Parathyroid adenoma (tissue), 2 donors: ENCODE results near the gene SLC41A3.
"Not testable (repeated sequence)": the region's sequence is repeated elsewhere in the genome, so short reads cannot be mapped to it uniquely, and the experiment has no call there.

Source experiments
- H2AFZ ChIP-seq: fragments of 300-600 bp; sonication (generic); one replicate; pipeline ENCODE4 v1.7.0; 2017; ENCODE audit warnings: antibody characterized with exemption, mild to moderate bottlenecking
- H3K27ac ChIP-seq: fragments of 300-600 bp; sonication (generic); one replicate; pipeline ENCODE4 v1.7.0; 2017
- H3K27me3 ChIP-seq: fragments of 300-600 bp; sonication (generic); one replicate; pipeline ENCODE4 v1.7.0; 2017; ENCODE audit warnings: low read length; ENCODE audit not compliant: control insufficient read depth, insufficient read depth
- H3K36me3 ChIP-seq: fragments of 300-600 bp; sonication (generic); one replicate; pipeline ENCODE4 v1.7.0; 2017; ENCODE audit warnings: low read length; ENCODE audit not compliant: control insufficient read depth, insufficient read depth
- H3K4me1 ChIP-seq: fragments of 300-600 bp; sonication (generic); one replicate; pipeline ENCODE4 v1.7.0; 2017; ENCODE audit warnings: control low read depth
- H3K4me2 ChIP-seq: fragments of 300-600 bp; sonication (generic); one replicate; pipeline ENCODE4 v1.7.0; 2017; ENCODE audit warnings: low read length
- H3K4me3 ChIP-seq: fragments of 300-600 bp; sonication (generic); one replicate; pipeline ENCODE4 v1.7.0; 2017; ENCODE audit warnings: low read depth, low read length
- H3K79me2 ChIP-seq: fragments of 300-600 bp; sonication (generic); one replicate; pipeline ENCODE4 v1.7.0; 2017; ENCODE audit warnings: control low read depth
- H3K9ac ChIP-seq: fragments of 300-600 bp; sonication (generic); one replicate; pipeline ENCODE4 v1.7.0; 2017; ENCODE audit warnings: mild to moderate bottlenecking
- H3K9me3 ChIP-seq: fragments of 300-600 bp; sonication (generic); one replicate; pipeline ENCODE4 v1.7.0; 2017; ENCODE audit warnings: low read length; ENCODE audit not compliant: control insufficient read depth
- TF ChIP-seq, protein P1 (sequence below): fragments of 300-600 bp; sonication (generic); IDR thresholded peaks from one replicate; pipeline ENCODE4 v1.7.0; 2017; ENCODE audit warnings: antibody characterized with exemption, mild to moderate bottlenecking
- donor health status: primary hyperparathyroidism.

Gene SLC41A3

GRCh38 chr3:126101521-126101982 is 17.6 kb upstream of the SLC41A3 start:
- H3K4me1 ChIP-seq: no peaks in the 10 kb centered on the region
- H3K36me3 ChIP-seq: no peaks in the 10 kb centered on the region
- no peak overlapping the region for H3K4me2 ChIP-seq
- H2AFZ ChIP-seq: no peak overlapping the region
- H3K27ac ChIP-seq: no peak overlapping the region
- no peaks in the 10 kb centered on the region for H3K9me3 ChIP-seq
- H3K79me2 ChIP-seq: no peaks in the 10 kb centered on the region
- H3K9ac ChIP-seq: no peak overlapping the region
- no peak overlapping the region for H3K4me3 ChIP-seq
- TF ChIP-seq, protein P1, sequence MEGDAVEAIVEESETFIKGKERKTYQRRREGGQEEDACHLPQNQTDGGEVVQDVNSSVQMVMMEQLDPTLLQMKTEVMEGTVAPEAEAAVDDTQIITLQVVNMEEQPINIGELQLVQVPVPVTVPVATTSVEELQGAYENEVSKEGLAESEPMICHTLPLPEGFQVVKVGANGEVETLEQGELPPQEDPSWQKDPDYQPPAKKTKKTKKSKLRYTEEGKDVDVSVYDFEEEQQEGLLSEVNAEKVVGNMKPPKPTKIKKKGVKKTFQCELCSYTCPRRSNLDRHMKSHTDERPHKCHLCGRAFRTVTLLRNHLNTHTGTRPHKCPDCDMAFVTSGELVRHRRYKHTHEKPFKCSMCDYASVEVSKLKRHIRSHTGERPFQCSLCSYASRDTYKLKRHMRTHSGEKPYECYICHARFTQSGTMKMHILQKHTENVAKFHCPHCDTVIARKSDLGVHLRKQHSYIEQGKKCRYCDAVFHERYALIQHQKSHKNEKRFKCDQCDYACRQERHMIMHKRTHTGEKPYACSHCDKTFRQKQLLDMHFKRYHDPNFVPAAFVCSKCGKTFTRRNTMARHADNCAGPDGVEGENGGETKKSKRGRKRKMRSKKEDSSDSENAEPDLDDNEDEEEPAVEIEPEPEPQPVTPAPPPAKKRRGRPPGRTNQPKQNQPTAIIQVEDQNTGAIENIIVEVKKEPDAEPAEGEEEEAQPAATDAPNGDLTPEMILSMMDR: no peak
- no peaks in the 10 kb centered on the region for H3K27me3 ChIP-seq

GRCh38 chr3:126100634-126101301 is 16.8 kb upstream of the SLC41A3 start:
- H2AFZ ChIP-seq: no peak overlapping the region
- H3K4me1 ChIP-seq: no peaks in the 10 kb centered on the region
- H3K4me3 ChIP-seq: no peak overlapping the region
- H3K9me3 ChIP-seq: no peaks in the 10 kb centered on the region
- H3K9ac ChIP-seq: no peak overlapping the region
- H3K27me3 ChIP-seq: no peaks in the 10 kb centered on the region
- no peak overlapping the region for H3K27ac ChIP-seq
- H3K36me3 ChIP-seq: no peaks in the 10 kb centered on the region
- TF ChIP-seq, protein P1: no peak
- H3K4me2 ChIP-seq: no peak overlapping the region
- no peaks in the 10 kb centered on the region for H3K79me2 ChIP-seq

- H3K27ac ChIP-seq: no peak overlapping the region
- TF ChIP-seq, protein P1: no peak
- H3K4me2 ChIP-seq: no peak overlapping the region
- no peaks in the 10 kb centered on the region for H3K27me3 ChIP-seq
- H3K36me3 ChIP-seq: no peaks in the 10 kb centered on the region
- no peak overlapping the region for H3K9ac ChIP-seq
- H3K4me3 ChIP-seq: no peak overlapping the region
- no peaks in the 10 kb centered on the region for H3K4me1 ChIP-seq
- no peak overlapping the region for H2AFZ ChIP-seq
- no peaks in the 10 kb centered on the region for H3K79me2 ChIP-seq
- H3K9me3 ChIP-seq: no peaks in the 10 kb centered on the region
Observed at GRCh38 chr3:126100269-126100633, 16.3 kb upstream of the SLC41A3 start.

GRCh38 chr3:126098391-126098858 is 14.5 kb upstream of the SLC41A3 start:
- Histone ChIP-seq H3K4me2 (no peak overlapping the region), H3K4me3 (no peak overlapping the region), H3K9ac (no peak overlapping the region), H3K9me3 (no peaks in the 10 kb centered on the region), H3K36me3 (no peaks in the 10 kb centered on the region), H2AFZ (no peak overlapping the region), H3K79me2 (no peaks in the 10 kb centered on the region), H3K27ac (no peak overlapping the region), H3K4me1 (no peaks in the 10 kb centered on the region), H3K27me3 (no peaks in the 10 kb centered on the region)
- TF ChIP-seq, protein P1: no peak

DNA sequence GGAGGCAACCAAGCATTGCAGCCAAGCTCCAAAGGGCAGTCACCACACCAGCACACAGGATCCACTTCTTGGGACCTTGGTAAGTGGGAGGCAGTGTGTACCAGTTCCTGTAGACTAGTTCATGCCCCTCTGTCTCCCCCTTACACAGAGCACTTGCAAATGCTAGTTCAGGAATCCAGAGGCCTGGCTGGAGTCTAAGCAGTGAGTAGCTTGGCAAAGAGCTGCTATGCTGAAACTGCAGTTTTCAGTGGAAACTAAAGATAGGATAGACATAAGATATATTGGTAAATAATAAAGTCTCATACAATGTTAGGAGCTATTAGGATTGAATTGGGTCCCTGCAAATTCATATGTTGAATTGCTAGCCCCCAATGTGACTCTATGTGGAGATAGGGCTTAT is 13.9 kb upstream of the SLC41A3 start:
- no peaks in the 10 kb centered on the region for H3K36me3 ChIP-seq
- no peak overlapping the region for H3K27ac ChIP-seq
- TF ChIP-seq, protein P1: no peak

DNA sequence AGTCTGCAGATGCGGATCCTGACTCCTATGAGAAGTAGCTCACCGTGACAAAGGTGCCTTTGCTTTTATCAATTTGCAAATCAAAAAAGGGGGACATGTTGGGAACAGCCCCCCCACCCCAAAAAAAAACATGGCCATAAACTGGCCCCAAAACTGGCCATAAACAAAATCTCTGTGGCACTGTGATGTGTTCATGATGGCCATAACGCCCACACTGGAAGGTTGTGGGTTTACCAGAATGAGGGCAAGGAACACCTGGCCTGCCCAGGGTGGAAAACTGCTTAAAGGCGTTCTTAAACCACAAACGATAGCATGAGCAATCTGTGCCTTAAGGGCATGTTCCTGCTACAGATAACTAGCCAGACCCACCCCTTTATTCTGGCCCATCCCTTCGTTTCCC is 12.3 kb upstream of the SLC41A3 start:
- not testable (repeated sequence) for H3K9me3 ChIP-seq, H3K9ac ChIP-seq, H3K27me3 ChIP-seq, H3K4me3 ChIP-seq, H3K4me2 ChIP-seq, H3K36me3 ChIP-seq, H2AFZ ChIP-seq, H3K27ac ChIP-seq, H3K79me2 ChIP-seq, H3K4me1 ChIP-seq

More for the DNA sequence above, 13.9 kb upstream of the SLC41A3 start:
- H3K9ac ChIP-seq: no peak overlapping the region
- H3K27me3 ChIP-seq: no peaks in the 10 kb centered on the region
- H3K9me3 ChIP-seq: no peaks in the 10 kb centered on the region
- no peak overlapping the region for H3K4me2 ChIP-seq
- H3K79me2 ChIP-seq: no peaks in the 10 kb centered on the region
- H3K4me1 ChIP-seq: no peaks in the 10 kb centered on the region
- H3K4me3 ChIP-seq: no peak overlapping the region
- no peak overlapping the region for H2AFZ ChIP-seq

GRCh38 chr3:126092128-126092527 is 8.2 kb upstream of the SLC41A3 start:
- H2AFZ ChIP-seq, H3K9me3 ChIP-seq, H3K27me3 ChIP-seq, H3K4me3 ChIP-seq, H3K9ac ChIP-seq, H3K4me2 ChIP-seq, H3K27ac ChIP-seq, H3K79me2 ChIP-seq, H3K4me1 ChIP-seq, H3K36me3 ChIP-seq: not testable (repeated sequence)
